ENCODE measurements around the gene NSUN2.

DNA sequence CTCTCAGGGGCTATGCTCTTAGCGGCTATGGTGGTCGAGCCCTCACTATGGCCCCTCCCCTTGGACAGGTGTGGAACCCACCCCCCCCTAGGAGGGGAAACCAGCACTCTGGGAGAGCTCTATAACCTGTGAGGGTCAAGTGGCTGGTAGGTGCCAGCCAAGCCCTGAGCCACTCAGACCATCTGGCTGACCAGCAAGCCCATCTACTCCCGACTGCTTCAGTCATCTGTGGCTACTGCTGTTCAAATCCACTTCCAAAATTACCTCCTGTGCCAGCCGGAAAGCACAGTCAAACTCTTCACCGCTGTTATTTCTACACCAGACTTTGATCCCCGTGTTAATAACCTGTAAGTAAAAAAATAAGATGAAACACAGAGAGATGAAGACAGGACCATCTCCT, 28.5 kb downstream of the NSUN2 start:
- TF ChIP-seq, protein P1, sequence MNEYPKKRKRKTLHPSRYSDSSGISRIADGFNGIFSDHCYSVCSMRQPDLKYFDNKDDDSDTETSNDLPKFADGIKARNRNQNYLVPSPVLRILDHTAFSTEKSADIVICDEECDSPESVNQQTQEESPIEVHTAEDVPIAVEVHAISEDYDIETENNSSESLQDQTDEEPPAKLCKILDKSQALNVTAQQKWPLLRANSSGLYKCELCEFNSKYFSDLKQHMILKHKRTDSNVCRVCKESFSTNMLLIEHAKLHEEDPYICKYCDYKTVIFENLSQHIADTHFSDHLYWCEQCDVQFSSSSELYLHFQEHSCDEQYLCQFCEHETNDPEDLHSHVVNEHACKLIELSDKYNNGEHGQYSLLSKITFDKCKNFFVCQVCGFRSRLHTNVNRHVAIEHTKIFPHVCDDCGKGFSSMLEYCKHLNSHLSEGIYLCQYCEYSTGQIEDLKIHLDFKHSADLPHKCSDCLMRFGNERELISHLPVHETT (tag by site-specific recombination; IDR thresholded peaks at IDR 0.05): no peak
- TF ChIP-seq, protein P2, sequence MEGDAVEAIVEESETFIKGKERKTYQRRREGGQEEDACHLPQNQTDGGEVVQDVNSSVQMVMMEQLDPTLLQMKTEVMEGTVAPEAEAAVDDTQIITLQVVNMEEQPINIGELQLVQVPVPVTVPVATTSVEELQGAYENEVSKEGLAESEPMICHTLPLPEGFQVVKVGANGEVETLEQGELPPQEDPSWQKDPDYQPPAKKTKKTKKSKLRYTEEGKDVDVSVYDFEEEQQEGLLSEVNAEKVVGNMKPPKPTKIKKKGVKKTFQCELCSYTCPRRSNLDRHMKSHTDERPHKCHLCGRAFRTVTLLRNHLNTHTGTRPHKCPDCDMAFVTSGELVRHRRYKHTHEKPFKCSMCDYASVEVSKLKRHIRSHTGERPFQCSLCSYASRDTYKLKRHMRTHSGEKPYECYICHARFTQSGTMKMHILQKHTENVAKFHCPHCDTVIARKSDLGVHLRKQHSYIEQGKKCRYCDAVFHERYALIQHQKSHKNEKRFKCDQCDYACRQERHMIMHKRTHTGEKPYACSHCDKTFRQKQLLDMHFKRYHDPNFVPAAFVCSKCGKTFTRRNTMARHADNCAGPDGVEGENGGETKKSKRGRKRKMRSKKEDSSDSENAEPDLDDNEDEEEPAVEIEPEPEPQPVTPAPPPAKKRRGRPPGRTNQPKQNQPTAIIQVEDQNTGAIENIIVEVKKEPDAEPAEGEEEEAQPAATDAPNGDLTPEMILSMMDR (tag by site-specific recombination; IDR thresholded peaks at IDR 0.05): no peak
- TF ChIP-seq KLF9 (tag by site-specific recombination; IDR thresholded peaks at IDR 0.05; ENCODE audit: low read depth): no peak
- TF ChIP-seq ZNF24 (tag by site-specific recombination; IDR thresholded peaks at IDR 0.05): no peak
